GM12801 (cell line): ENCODE results near the gene PDE4D.

ENCODE experiments used
- CTCF ChIP-seq: IDR thresholded peaks from one replicate; pipeline ENCODE4 v1.5.1; 2011; ENCODE audit warnings: control low read depth; ENCODE audit not compliant: insufficient read length; ENCODE audit errors: extremely low read depth

Gene PDE4D

GRCh38 chr5:59093329-59093728 lies 800.2 kb downstream of the PDE4D start:
- no peak for TF ChIP-seq CTCF

GRCh38 chr5:59092758-59093157 lies 800.8 kb downstream of the PDE4D start:
- TF ChIP-seq CTCF: no peak

GRCh38 chr5:59091965-59092364 lies 801.6 kb downstream of the PDE4D start:
- TF ChIP-seq CTCF: no peak

- TF ChIP-seq CTCF: no peak
These were observed 803.2 kb downstream of the PDE4D start for GRCh38 chr5:59090323-59090722.

- TF ChIP-seq CTCF: no peak
These were observed 803.8 kb downstream of the PDE4D start for GRCh38 chr5:59089767-59090166.

- no peak for TF ChIP-seq CTCF
These were observed 805.0 kb downstream of the PDE4D start for GRCh38 chr5:59088546-59088945.

GRCh38 chr5:59086024-59086423 lies 807.5 kb downstream of the PDE4D start:
- no peak for TF ChIP-seq CTCF

GRCh38 chr5:59081693-59082092 lies 811.8 kb downstream of the PDE4D start:
- TF ChIP-seq CTCF: no peak
